GM19023 (cell line): ENCODE results near the gene BRSK2.

Experiments
- ATAC-seq: cut with Tn5 transposase; IDR thresholded peaks from one replicate; pipeline ENCODE4 v1.9.1; 2021; ENCODE audit warnings: mild to moderate bottlenecking, moderate library complexity; ENCODE audit not compliant: unreplicated experiment

BRSK2 gene

DNA sequence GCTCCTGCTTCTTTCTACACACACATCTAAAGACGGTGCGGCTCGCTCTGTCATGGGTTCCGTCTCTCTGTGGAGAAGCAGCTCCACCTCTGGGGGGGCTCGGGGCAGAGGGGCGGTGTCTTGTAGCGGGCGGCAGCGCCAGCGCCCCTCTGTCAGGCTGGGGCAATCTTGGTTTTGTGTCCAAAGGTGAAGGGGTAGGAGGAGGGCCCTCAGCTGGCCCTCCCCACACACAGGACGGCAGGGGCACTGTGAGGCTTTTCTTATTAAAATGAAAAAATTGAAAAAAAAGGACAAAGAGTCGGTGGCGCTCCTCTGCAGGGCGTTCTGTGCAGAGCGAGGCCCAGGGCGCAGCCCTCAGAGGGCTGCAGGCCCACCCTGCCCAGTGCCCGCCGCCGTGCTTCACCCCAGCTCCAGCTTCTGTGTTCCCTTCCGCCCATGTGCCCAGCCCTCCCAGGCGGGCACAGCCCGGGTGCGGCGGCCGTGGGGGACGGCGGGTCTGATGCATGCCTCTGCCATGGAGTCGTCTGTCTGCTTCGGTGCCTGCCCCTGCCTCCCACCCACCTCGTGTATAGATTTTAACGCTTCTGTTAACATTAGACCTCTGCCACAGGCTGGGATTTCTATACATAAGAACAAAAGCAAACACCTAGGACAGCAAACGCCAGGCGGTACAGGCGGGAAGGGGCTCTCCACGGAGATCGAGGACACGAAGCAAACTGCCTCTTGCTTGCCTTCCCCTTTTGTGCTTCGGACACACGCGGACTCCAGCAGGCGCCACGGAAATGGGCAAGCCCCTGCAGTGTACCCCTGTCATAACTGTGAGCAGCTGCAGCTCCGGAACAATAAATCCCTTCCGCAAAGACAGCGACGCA is 72.3 kb downstream of the BRSK2 start:
- ATAC-seq, result no peak

DNA sequence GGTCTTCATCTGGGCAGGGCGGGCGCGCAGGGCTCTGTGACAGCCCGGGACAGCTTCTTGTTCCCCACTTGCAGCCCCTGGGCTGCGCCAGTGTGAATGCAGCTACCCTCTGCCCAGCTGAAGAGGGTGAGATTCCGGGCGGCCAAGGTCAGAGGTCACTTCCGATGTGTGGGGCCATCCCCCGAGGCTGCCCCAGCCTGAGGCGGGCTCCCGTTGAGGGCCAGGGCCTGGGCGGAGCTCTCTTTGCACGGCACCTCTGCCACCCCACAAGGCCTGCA is 72.9 kb downstream of the BRSK2 start:
- ATAC-seq, result no peak

- no peak for ATAC-seq
Observed at GRCh38 chr11:1463056-1463455, 73.3 kb downstream of the BRSK2 start.

DNA sequence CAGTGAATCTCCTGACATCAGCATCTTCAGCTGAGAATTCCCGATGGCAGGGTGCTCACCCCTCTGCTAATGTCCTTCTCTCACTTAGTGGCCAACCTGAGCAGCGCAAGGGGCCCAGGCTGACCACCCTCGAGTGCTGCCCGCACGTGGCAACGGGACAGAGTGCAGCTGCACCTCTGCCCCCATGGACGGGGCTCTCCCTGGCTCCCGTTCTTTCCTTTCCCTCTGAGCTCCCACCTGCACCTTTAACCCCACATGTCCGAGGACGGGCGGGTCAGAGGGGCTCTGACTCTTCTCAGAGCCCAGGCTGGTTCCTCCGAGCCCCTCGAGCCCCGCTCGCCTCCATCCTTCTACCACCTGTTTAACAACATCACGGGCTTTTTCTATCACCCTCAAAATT is 77.0 kb downstream of the BRSK2 start:
- ATAC-seq, result no peak

GRCh38 chr11:1467270-1467669 is 77.5 kb downstream of the BRSK2 start:
- no peak for ATAC-seq

DNA sequence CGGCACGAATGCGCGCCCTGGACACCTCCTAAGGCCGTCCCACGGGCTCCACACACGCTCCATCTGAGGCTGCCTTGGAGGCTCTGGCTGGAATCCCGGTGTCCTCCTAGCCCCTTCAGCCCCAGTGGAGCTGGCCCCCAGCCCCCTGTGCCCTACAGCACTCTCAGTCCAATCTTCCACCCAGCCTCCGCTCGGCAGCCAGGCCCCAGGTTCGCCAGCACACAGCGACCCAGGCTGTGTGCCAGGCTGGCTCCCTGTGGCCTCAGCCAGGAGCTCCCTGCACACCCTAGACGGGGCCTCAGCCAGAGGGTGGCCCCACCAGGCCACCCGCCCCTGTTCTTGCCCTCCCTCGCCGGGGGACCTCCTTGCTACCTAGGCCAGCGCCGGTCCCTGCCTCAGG is 78.3 kb downstream of the BRSK2 start:
- no peak for ATAC-seq

GRCh38 chr11:1468473-1469066 is 78.8 kb downstream of the BRSK2 start:
- ATAC-seq, result no peak

DNA sequence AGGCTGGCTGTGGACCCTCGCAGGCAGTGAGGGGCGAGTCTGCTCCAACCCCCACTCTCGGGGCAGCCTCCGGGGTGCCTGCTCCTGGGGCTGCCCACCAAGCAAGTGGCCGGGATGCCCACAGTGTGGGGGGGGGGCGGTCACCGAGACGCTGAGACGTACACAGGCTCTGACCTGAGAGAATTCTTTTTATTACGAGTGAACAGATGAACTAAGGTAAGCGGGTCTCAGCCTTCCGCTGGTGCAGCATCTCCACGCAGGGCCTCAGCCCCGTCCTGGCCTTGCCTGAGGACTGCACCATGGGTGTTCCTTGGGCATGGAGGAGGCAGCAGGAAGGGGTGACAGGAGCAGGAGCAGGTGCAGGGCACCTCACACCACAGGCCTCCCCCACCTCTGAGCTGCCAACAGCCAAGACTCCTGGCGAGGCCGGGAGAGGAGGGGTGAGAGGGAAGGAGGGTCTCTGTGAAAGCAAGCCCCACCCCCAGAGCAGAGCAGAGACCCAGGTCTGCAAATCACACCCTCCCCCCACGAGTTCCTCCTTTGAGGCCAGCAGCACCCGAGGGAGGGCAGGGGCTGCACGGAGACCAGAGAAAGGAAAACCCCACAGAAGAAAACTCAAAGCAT is 79.7 kb downstream of the BRSK2 start:
- ATAC-seq, result no peak

DNA sequence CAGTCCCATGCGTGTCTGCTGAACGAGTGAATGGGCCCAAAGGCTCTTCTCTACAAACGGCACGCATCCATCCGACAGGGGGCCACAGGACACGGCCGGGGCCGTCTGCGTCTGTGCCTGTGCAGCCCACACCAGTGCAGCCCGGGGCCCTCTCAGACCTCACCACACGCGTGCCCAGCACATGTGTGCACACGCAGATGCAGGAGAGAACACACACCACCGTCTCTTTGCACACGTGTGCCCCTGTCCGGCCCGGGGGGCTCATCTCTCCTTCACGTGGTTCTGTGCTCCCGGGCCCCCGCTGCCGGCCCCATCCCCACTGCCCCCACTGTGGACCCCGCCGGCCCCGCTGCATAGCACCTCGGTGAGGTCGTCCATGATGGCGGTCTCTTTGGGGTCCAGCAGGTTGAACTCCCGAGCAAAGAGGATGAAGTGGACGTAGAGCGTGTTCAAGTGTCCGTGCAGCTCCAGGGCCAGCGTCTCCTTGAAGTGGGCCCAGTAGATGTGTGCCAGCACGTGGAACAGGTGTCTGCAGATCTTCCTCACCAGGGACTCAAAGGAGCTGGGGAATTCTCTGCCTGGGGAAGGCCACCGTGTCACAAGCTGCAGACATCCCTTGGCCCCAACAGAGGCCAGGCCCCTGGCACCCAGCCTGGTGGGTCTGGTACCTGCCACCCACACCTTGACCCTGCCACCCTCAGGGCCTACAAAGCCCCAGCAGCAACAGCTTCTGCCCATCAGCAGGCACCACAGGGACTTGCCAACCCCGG is 80.4 kb downstream of the BRSK2 start:
- ATAC-seq, result no peak

DNA sequence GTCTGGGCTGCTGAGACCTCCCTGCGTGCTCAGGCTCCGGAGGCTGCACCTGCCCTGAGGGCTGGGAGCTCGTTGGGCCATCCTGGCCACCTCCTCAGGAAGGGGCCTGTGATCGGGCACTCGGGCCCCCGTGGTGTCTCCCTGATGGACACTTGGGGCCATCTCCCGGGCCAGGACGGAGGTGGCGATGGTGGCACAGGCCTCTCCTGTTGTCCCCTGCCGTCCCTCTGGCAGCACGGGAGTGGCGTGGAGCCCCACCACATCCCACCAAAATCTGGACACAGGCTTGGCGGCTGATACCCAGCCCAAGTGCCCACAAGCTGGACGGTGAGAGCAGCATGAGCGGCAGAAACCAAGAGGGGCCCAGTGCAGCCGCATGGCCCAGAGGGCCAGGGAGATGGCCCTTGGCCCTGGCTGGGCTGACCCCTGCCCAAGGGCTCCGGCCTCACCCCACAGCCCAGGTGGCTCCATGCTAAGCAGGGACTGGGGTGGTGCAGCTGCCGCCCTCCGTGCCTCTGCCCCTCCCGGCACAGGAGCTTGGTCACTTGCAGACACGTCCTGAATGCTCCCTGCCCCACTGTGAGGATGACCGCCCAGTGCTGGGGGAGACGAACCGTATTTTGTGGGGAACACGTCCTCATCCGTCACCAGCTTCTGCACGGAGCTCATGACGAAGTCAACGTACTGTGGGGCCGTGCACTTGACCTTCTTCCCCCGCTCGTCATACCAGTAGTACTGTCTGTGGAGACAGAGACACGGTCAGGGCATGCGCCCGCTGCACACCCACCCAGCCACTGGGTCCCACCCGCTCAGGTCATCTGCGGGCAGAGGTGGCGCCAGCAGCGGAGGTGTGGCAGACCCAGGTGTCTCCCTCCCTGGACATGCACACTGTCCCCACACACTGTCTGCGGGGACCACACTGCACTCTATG is 81.2 kb downstream of the BRSK2 start:
- ATAC-seq, result no peak

GRCh38 chr11:1471736-1472135 is 82.0 kb downstream of the BRSK2 start:
- no peak for ATAC-seq

GRCh38 chr11:1472180-1473005 is 82.7 kb downstream of the BRSK2 start:
- no peak for ATAC-seq

GRCh38 chr11:1473011-1473628 is 83.4 kb downstream of the BRSK2 start:
- no peak for ATAC-seq

DNA sequence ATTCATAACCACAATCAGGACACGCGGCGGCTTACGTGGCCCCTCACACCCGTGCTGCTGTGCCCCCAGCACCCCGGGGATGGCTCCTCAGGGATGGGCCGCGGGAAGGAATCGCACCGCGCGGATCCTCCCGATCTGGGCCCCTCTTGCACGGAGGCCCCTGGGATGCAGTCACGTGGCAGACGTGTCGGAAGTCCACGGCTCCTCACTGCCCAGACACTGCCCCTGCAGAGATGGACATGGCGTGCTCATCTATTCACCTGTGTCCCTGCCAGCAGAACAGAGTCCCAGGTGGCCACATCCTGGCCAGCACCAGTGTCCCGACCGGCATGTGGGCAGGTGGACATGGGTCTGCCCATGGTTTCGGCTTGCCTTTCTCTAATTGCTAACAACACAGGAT is 84.1 kb downstream of the BRSK2 start:
- no peak for ATAC-seq

DNA sequence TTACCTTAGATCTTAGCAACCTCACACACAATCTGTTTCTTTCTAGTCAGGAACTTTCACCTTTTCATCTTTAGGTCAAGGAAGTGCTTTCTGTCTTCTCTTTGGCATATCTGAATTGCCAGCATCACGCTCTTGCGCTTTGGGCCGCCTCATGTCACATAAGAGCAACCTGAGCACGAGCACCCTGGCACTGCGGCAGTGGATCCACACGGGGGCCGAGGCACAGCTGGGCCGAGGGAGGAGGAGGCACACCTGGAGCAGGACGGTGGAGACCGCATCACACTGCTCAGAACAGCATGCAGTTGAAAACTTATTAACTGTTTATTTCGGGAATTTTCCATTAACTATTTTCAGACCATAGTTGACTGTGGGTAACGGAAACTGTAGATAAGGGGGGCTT is 86.1 kb downstream of the BRSK2 start:
- ATAC-seq, result no peak

- ATAC-seq, result no peak
Observed at GRCh38 chr11:1476940-1477736, 87.4 kb downstream of the BRSK2 start.

DNA sequence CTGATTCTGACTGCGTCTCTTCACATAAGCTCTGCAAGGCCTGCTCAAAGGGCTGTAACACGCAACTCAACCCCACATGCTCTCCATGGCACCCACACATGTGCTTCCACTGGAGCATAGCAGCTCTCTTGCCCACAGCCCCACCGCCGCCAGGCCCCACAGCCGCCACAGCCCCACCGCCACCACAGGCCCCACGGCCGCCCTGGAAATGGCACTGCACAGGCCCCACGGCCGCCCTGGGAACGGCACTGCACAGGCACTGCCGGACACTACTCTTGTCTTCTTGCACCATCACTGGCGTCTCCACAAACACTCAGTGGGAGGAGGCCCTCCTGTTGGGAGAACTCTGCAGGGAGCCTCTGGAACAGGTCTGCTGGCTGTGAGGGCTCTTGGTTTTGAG is 88.3 kb downstream of the BRSK2 start:
- ATAC-seq, result no peak

- ATAC-seq, result no peak
Observed at GRCh38 chr11:1478544-1478943, 88.8 kb downstream of the BRSK2 start.
